Measurements from ENCODE around the gene NDUFB8. TPM values are rescaled to one million over a fixed set of nuclear protein-coding genes. Genes with fewer than 3 reads are reported as not detected.

NDUFB8 gene
- total RNA-seq, 1 experiment from 2014 or later: 297 TPM

GRCh38 chr10:100544950-100545349, 15.3 kb upstream of the NDUFB8 start:
- intact Hi-C loops (cut with micrococcal nuclease; ENCODE audit: unreplicated experiment): no loop called here

DNA sequence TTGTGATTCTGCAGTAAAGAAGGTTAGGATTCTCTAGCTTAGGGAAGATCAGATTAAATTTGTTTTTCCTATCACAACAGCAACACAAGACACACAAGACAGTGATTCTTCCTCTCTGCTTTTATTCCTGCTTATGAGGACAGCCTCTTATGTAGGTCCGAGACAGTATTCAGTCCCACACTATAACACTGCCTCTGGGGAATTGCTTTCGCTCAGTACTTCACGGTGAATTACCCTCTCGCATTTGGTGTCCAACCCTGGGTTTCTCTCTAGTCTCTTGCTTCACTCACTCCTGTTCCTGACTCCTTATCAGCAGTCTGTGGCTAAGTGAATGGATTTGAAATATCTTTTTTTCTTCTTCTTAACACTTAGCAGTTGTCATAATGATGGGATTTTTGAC, 7.8 kb upstream of the NDUFB8 start:
- intact Hi-C loops (cut with micrococcal nuclease; ENCODE audit: unreplicated experiment): no loop called here
- Histone ChIP-seq H3K27me3 (replicated peaks; ENCODE audit: insufficient read depth, low read depth, low read length, poor library complexity) (no peaks in the 10 kb centered on the region), H3K36me3 (ENCODE audit: insufficient read depth, low read length, poor library complexity, severe bottlenecking) (peaks cover 37% of the 10 kb centered on the region), H3K27ac (ENCODE audit: low read depth, low read length, poor library complexity, severe bottlenecking) (no peak overlapping the region), H3K4me3 (ENCODE audit: low read depth, low read length, poor library complexity, severe bottlenecking) (no peak overlapping the region), H3K4me1 (ENCODE audit: insufficient read depth, low read length, poor library complexity, severe bottlenecking) (peaks cover 13% of the 10 kb centered on the region), H3K9me3 (ENCODE audit: low read depth, low read length, poor library complexity, severe bottlenecking) (no peaks in the 10 kb centered on the region)
- ChIA-PET POLR2A (ENCODE audit: low non-redundant PET) (no interaction called here), CTCF (no interaction called here)
- TF ChIP-seq CTCF (conservative IDR thresholded peaks at IDR 0.05; ENCODE audit: low read depth, low read length) (no peak), EZH2 (IDR thresholded peaks at IDR 0.05; ENCODE audit: borderline replicate concordance, low read depth, low read length, poor library complexity, severe bottlenecking) (no peak)
- DNase-seq (ENCODE audit: low spot score): no peak
- BruUV-seq (replicated peaks): no TSS peak

More at GRCh38 chr10:100544950-100545349, 15.3 kb upstream of the NDUFB8 start:
- H3K36me3 ChIP-seq (ENCODE audit: insufficient read depth, low read length, poor library complexity, severe bottlenecking): peaks cover 79% of the 10 kb centered on the region
- CTCF ChIA-PET: no interaction called here
- no peaks in the 10 kb centered on the region for H3K4me1 ChIP-seq (ENCODE audit: insufficient read depth, low read length, poor library complexity, severe bottlenecking)
- DNase-seq (ENCODE audit: low spot score): no peak
- no peak for TF ChIP-seq CTCF (conservative IDR thresholded peaks at IDR 0.05; ENCODE audit: low read depth, low read length)
- BruUV-seq (replicated peaks): no TSS peak
- H3K27me3 ChIP-seq (replicated peaks; ENCODE audit: insufficient read depth, low read depth, low read length, poor library complexity): no peaks in the 10 kb centered on the region
- no peak overlapping the region for H3K4me3 ChIP-seq (ENCODE audit: low read depth, low read length, poor library complexity, severe bottlenecking)
- H3K27ac ChIP-seq (ENCODE audit: low read depth, low read length, poor library complexity, severe bottlenecking): no peak overlapping the region
- H3K9me3 ChIP-seq (ENCODE audit: low read depth, low read length, poor library complexity, severe bottlenecking): no peaks in the 10 kb centered on the region
- POLR2A ChIA-PET (ENCODE audit: low non-redundant PET): no interaction called here

DNA sequence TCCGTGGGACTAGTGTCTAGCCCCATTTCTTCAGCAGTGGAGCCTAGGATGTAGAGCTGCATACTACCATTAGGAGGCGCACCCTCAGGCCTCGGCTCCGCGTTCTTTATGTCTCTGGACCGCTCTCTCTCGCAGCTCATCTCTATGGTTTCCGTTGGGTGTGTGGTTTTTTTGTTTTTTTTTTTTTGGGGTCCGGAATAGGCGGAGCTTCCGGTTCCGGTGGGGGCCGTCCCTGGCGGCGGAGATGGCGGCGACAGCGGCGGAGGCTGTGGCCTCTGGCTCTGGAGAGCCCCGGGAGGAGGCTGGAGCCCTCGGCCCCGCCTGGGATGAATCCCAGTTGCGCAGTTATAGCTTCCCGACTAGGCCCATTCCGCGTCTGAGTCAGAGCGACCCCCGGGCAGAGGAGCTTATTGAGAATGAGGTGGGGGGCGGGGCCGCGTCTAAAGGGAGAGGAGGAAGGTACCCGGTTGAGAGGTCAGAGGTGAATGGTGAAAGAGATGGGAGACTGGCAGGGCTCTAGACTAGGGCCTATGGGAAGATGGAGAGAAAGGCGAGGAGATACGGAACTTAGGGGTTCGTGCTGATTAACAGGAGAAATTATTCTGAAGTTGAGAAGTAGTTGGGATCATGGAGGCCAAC, 6.2 kb upstream of the NDUFB8 start, which contains the start of gene HIF1AN:
Gene HIF1AN, plus strand, starts transcription at position 229 of the 639 bp plus-strand sequence. Its CDS starts 16 bp downstream, at position 245.
- ChIA-PET CTCF (interaction anchor here (0.6 to 1.9 kb wide), 6 partner anchors 9 to 1246 kb away, joined by 3 to 18 read pairs (median 4); no protein-coding TSS in a partner anchor), POLR2A (ENCODE audit: low non-redundant PET) (interaction anchor here (0.6 to 0.7 kb wide), 4 partner anchors 15 to 153 kb away, joined by 3 to 7 read pairs (median 4); no protein-coding TSS in a partner anchor)
- intact Hi-C loops (cut with micrococcal nuclease; ENCODE audit: unreplicated experiment): no loop called here
- no TSS peak for BruUV-seq (replicated peaks)
- H3K27me3 ChIP-seq (replicated peaks; ENCODE audit: insufficient read depth, low read depth, low read length, poor library complexity): no peaks in the 10 kb centered on the region
- H3K4me3 ChIP-seq (ENCODE audit: low read depth, low read length, poor library complexity, severe bottlenecking): peak within 1 kb of the TSS; percentile 89
- TF ChIP-seq CTCF (conservative IDR thresholded peaks at IDR 0.05; ENCODE audit: low read depth, low read length): peak; percentile 99
- no peak for TF ChIP-seq EZH2 (IDR thresholded peaks at IDR 0.05; ENCODE audit: borderline replicate concordance, low read depth, low read length, poor library complexity, severe bottlenecking)
- peak within 1 kb of the TSS; percentile 49 for H3K27ac ChIP-seq (ENCODE audit: low read depth, low read length, poor library complexity, severe bottlenecking)
- peaks cover 13% of the 10 kb centered on the region for H3K4me1 ChIP-seq (ENCODE audit: insufficient read depth, low read length, poor library complexity, severe bottlenecking)
- peak; percentile 98 for DNase-seq (ENCODE audit: low spot score)
- no peaks in the 10 kb centered on the region for H3K9me3 ChIP-seq (ENCODE audit: low read depth, low read length, poor library complexity, severe bottlenecking)
- peaks cover 25% of the 10 kb centered on the region for H3K36me3 ChIP-seq (ENCODE audit: insufficient read depth, low read length, poor library complexity, severe bottlenecking)
